Measurements from ENCODE around the gene KRTAP5-8.

DNA sequence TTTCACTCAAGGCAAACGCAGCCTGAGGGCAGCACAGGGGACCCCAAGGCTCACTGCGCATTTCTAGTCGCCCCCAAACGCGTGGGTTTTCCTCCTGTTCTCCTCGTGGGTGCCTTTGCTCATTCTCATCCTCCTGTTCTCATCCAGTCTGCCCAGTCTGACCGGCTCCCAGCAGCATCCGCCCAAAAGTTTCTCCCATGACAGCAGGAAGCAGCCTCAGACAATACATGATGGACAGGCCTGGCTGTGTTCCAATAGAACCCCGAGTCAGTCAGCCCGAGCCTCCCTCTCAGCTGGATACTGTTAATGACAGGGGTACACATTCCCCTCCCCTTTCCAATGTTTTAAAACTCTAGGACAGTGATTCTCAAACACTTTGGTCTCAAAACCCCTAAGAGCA lies 33.3 kb upstream of the KRTAP5-8 start:
- TF ChIP-seq EZH2 (IDR thresholded peaks at IDR 0.05; ENCODE audit: insufficient read depth, poor library complexity, severe bottlenecking) (no peak), EZH2phosphoT487 (IDR thresholded peaks at IDR 0.05; ENCODE audit: insufficient read depth, low read depth) (no peak)
